Cardiac fibroblast (primary cell): ENCODE results near the gene MUC12.
"Not testable (repeated sequence)": the region's sequence is repeated elsewhere in the genome, so short reads cannot be mapped to it uniquely, and the experiment has no call there.

ENCODE experiments used
- DNase-seq, 2 donors: peaks; one replicate each; pipeline versions ENCODE4 v3.0.0 to v3.0.0-alpha.2; 2010; ENCODE audit warnings: low read depth in 2 of 2
- H3K4me3 ChIP-seq, 2 donors: replicated peaks in 1 of 2; 1 replicate in 1 of 2; 2 replicates in 1 of 2; pipeline ENCODE4 v1.5.1; 2011; ENCODE audit warnings: low read depth in 2 of 2, low read length in 2 of 2, mild to moderate bottlenecking in 2 of 2, moderate library complexity in 1 of 2
- CTCF ChIP-seq: IDR thresholded peaks from one replicate; pipeline ENCODE4 v1.5.1; 2011; ENCODE audit warnings: low read depth, mild to moderate bottlenecking, low read length, inconsistent platforms

MUC12 gene

GRCh38 chr7:100974021-100974420 lies 4.7 kb downstream of the MUC12 start:
- no peak overlapping the region for H3K4me3 ChIP-seq
- TF ChIP-seq CTCF, result no peak
- peak in 1 of 2 donors; percentile 63 for DNase-seq

- DNase-seq, result no peak
- H3K4me3 ChIP-seq, result no peak overlapping the region
- no peak for TF ChIP-seq CTCF
Measured at GRCh38 chr7:100975371-100975821, 6.0 kb downstream of the MUC12 start.

GRCh38 chr7:100978300-100978699 lies 8.9 kb downstream of the MUC12 start:
- TF ChIP-seq CTCF, result no peak
- no peak for DNase-seq
- no peak overlapping the region for H3K4me3 ChIP-seq

- peak; percentile 56 to 63 for DNase-seq
- TF ChIP-seq CTCF, result no peak
- H3K4me3 ChIP-seq, result no peak overlapping the region
Measured at GRCh38 chr7:100983451-100984187, 14.3 kb downstream of the MUC12 start.

- H3K4me3 ChIP-seq, DNase-seq: not testable (repeated sequence)
Measured at GRCh38 chr7:100984241-100984918, 15.0 kb downstream of the MUC12 start.

GRCh38 chr7:100985033-100985797 lies 15.8 kb downstream of the MUC12 start:
- not testable (repeated sequence) for H3K4me3 ChIP-seq
- peak in 1 of 2 donors; percentile 22 for DNase-seq

GRCh38 chr7:100991631-100992030 lies 22.3 kb downstream of the MUC12 start:
- no peak for DNase-seq
- no peak for TF ChIP-seq CTCF
- no peak overlapping the region for H3K4me3 ChIP-seq

- not testable (repeated sequence) for DNase-seq, H3K4me3 ChIP-seq
Measured at GRCh38 chr7:100992280-100992679, 22.9 kb downstream of the MUC12 start.

- not testable (repeated sequence) for DNase-seq, H3K4me3 ChIP-seq
Measured at GRCh38 chr7:100994671-100995070, 25.3 kb downstream of the MUC12 start.

GRCh38 chr7:100998530-100998929 lies 29.2 kb downstream of the MUC12 start:
- not testable (repeated sequence) for H3K4me3 ChIP-seq, DNase-seq

- not testable (repeated sequence) for DNase-seq, H3K4me3 ChIP-seq
Measured at GRCh38 chr7:100999334-100999733, 30.0 kb downstream of the MUC12 start.

GRCh38 chr7:101000025-101000424 lies 30.7 kb downstream of the MUC12 start:
- not testable (repeated sequence) for H3K4me3 ChIP-seq, DNase-seq
